ENCODE results near the gene GNAS. TPM values are rescaled to one million over a fixed set of nuclear protein-coding genes. Genes with fewer than 3 reads are reported as not detected.
A peak's percentile ranks its signal among the peaks of the same experiment; 100 is the strongest.

Gene GNAS
- total RNA-seq, 1 donor from 2014 or later = 1,173 TPM

DNA sequence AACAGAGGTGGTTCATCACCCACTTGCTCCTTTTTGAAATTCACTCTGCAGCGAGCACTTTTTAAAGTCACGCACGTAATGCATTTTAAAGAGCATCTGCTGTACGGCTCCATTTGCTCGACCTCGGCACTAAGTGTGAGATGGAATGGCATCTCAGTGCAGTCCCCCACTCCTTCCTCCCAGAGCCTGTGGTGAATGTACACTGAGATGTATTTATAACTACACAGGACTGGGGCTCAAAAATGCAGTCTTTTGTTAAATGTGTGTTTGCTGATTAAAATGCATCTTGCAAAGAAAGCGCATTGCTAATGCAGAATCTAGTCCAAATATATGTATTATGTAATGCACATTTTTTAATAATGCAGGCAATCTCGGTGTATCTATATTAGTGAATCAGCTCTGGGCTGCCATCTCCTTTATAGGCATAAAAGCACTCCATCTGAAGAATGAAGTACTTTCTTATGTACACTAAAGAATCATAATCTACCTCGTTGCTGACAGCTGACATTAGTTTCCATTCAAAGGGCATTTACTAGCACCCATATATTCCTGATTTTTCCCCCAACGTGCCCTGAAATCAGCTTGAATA is 15.8 kb upstream of the GNAS start:
- H3K9me3 Mint-ChIP-seq (ENCODE audit: unreplicated experiment) = no peaks in the 10 kb centered on the region
- no peak overlapping the region for H3K4me3 Mint-ChIP-seq (ENCODE audit: unreplicated experiment)
- TF ChIP-seq, protein P1, sequence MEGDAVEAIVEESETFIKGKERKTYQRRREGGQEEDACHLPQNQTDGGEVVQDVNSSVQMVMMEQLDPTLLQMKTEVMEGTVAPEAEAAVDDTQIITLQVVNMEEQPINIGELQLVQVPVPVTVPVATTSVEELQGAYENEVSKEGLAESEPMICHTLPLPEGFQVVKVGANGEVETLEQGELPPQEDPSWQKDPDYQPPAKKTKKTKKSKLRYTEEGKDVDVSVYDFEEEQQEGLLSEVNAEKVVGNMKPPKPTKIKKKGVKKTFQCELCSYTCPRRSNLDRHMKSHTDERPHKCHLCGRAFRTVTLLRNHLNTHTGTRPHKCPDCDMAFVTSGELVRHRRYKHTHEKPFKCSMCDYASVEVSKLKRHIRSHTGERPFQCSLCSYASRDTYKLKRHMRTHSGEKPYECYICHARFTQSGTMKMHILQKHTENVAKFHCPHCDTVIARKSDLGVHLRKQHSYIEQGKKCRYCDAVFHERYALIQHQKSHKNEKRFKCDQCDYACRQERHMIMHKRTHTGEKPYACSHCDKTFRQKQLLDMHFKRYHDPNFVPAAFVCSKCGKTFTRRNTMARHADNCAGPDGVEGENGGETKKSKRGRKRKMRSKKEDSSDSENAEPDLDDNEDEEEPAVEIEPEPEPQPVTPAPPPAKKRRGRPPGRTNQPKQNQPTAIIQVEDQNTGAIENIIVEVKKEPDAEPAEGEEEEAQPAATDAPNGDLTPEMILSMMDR (IDR thresholded peaks at IDR 0.05) = no peak
- H3K27me3 Mint-ChIP-seq (ENCODE audit: unreplicated experiment) = peaks cover 52% of the 10 kb centered on the region
- H3K27ac Mint-ChIP-seq (ENCODE audit: unreplicated experiment) = no peak overlapping the region
- peaks cover 13% of the 10 kb centered on the region for H3K4me1 Mint-ChIP-seq (ENCODE audit: unreplicated experiment)
- peaks cover 6% of the 10 kb centered on the region for H3K36me3 Mint-ChIP-seq (ENCODE audit: unreplicated experiment)
- DNase-seq (ENCODE audit: extremely low spot score, unreplicated experiment) = no peak

DNA sequence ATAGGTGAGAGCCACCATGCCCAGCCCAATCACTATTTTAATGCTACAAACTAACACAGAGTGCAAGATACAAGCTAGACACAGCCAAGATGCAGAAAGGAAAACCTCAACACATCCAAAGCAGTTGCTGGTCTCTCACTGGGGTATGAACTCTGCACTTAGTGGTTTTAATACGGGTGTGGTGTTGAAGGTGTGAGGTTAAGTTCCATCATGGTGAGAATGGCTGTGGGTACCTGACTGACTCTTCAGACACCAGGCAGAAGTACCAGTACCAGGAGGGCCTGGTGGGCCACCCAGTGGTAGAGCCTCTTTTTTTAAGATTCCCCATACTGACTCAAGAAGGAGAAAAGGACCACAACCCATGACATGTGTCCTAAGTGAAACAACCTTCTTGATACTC is 14.8 kb upstream of the GNAS start:
- no peak for DNase-seq (ENCODE audit: extremely low spot score, unreplicated experiment)
- peaks cover 13% of the 10 kb centered on the region for H3K4me1 Mint-ChIP-seq (ENCODE audit: unreplicated experiment)
- TF ChIP-seq, protein P1 (IDR thresholded peaks at IDR 0.05) = no peak
- peaks cover 58% of the 10 kb centered on the region for H3K27me3 Mint-ChIP-seq (ENCODE audit: unreplicated experiment)
- peaks cover 6% of the 10 kb centered on the region for H3K36me3 Mint-ChIP-seq (ENCODE audit: unreplicated experiment)
- no peaks in the 10 kb centered on the region for H3K9me3 Mint-ChIP-seq (ENCODE audit: unreplicated experiment)
- no peak overlapping the region for H3K4me3 Mint-ChIP-seq (ENCODE audit: unreplicated experiment)
- no peak overlapping the region for H3K27ac Mint-ChIP-seq (ENCODE audit: unreplicated experiment)

DNA sequence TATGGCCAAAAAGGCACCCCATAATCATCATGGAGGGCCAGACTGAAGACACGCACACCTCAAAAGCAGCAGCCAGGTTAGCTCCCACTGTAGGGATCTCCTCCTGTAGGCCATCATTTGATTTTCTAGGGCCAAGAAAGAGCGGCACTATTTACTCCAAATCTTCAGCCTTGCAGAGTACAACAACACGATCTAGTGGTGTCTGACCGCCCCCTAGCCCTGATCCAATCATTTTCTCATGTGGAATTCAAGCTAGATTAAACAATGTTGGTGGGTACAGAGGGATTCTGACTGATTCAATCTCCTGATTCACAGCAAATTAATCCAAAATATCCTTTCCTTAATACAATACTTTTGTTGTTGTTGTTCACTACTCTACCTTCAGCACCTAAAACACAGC is 14.3 kb upstream of the GNAS start:
- TF ChIP-seq, protein P1 (IDR thresholded peaks at IDR 0.05) = no peak
- Mint-ChIP-seq H3K4me3 (ENCODE audit: unreplicated experiment) (no peak overlapping the region), H3K27ac (ENCODE audit: unreplicated experiment) (no peak overlapping the region), H3K36me3 (ENCODE audit: unreplicated experiment) (peaks cover 6% of the 10 kb centered on the region), H3K9me3 (ENCODE audit: unreplicated experiment) (no peaks in the 10 kb centered on the region), H3K27me3 (ENCODE audit: unreplicated experiment) (peaks cover 58% of the 10 kb centered on the region), H3K4me1 (ENCODE audit: unreplicated experiment) (peaks cover 13% of the 10 kb centered on the region)
- DNase-seq (ENCODE audit: extremely low spot score, unreplicated experiment) = no peak

DNA sequence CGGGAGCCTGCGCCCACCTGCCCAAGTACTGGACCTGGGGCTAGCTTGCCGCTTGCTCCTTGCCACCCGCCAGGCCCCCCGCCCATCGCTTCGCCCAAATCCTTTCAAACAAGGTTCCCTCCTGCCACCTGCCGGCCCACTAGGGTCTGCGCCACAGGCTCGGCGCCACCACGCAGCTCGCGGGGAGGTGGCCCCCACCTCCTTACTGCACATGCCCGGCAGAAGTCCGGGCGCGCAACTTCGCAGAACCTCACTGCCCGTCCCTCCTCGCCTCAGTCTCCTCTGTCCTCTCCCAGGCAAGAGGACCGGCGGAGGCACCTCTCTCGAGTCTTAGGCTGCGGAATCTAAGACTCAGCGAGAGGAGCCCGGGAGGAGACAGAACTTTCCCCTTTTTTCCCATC is 13.0 kb upstream of the GNAS start:
- DNase-seq (ENCODE audit: extremely low spot score, unreplicated experiment) = no peak
- Mint-ChIP-seq H3K36me3 (ENCODE audit: unreplicated experiment) (peaks cover 2% of the 10 kb centered on the region), H3K9me3 (ENCODE audit: unreplicated experiment) (no peaks in the 10 kb centered on the region), H3K27me3 (ENCODE audit: unreplicated experiment) (peaks cover 58% of the 10 kb centered on the region), H3K4me1 (ENCODE audit: unreplicated experiment) (peaks cover 13% of the 10 kb centered on the region), H3K27ac (ENCODE audit: unreplicated experiment) (no peak overlapping the region), H3K4me3 (ENCODE audit: unreplicated experiment) (peak overlapping the region; percentile 68)
- TF ChIP-seq, protein P1 (IDR thresholded peaks at IDR 0.05) = peak; percentile 65

DNA sequence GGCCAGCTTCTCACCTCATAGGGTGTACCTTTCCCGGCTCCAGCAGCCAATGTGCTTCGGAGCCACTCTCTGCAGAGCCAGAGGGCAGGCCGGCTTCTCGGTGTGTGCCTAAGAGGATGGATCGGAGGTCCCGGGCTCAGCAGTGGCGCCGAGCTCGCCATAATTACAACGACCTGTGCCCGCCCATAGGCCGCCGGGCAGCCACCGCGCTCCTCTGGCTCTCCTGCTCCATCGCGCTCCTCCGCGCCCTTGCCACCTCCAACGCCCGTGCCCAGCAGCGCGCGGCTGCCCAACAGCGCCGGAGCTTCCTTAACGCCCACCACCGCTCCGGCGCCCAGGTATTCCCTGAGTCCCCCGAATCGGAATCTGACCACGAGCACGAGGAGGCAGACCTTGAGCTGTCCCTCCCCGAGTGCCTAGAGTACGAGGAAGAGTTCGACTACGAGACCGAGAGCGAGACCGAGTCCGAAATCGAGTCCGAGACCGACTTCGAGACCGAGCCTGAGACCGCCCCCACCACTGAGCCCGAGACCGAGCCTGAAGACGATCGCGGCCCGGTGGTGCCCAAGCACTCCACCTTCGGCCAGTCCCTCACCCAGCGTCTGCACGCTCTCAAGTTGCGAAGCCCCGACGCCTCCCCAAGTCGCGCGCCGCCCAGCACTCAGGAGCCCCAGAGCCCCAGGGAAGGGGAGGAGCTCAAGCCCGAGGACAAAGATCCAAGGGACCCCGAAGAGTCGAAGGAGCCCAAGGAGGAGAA is 12.3 kb upstream of the GNAS start:
- Mint-ChIP-seq H3K27me3 (ENCODE audit: unreplicated experiment) (peaks cover 63% of the 10 kb centered on the region), H3K27ac (ENCODE audit: unreplicated experiment) (no peak overlapping the region), H3K36me3 (ENCODE audit: unreplicated experiment) (peaks cover 2% of the 10 kb centered on the region), H3K9me3 (ENCODE audit: unreplicated experiment) (no peaks in the 10 kb centered on the region), H3K4me1 (ENCODE audit: unreplicated experiment) (peaks cover 13% of the 10 kb centered on the region), H3K4me3 (ENCODE audit: unreplicated experiment) (peak overlapping the region; percentile 68)
- TF ChIP-seq, protein P1 (IDR thresholded peaks at IDR 0.05) = no peak
- DNase-seq (ENCODE audit: extremely low spot score, unreplicated experiment) = no peak
